NCI-H82 treated with DMSO at 0.1 percent for 48 hours (cell line): ENCODE results near the gene EPOP.

Experiments
- DNase-seq: peaks from one replicate; lab custom pipeline; 2025; ENCODE audit not compliant: unreplicated experiment; lab: John Stamatoyannopoulos, UW

Gene EPOP

GRCh38 chr17:38705803-38706504, 31.2 kb upstream of the EPOP start:
- DNase-seq: peak; percentile 72

- no peak for DNase-seq
Observed at GRCh38 chr17:38705523-38705802, 30.7 kb upstream of the EPOP start.

- DNase-seq: peak; percentile 31
Observed at GRCh38 chr17:38704606-38705522, 30.1 kb upstream of the EPOP start, which contains the start of gene MLLT6. Gene MLLT6, plus strand, starts transcription at chr17:38705273. Its CDS starts 360 bp downstream, at chr17:38705633.

GRCh38 chr17:38703742-38704605, 29.2 kb upstream of the EPOP start:
- peak; percentile 92 for DNase-seq

GRCh38 chr17:38702916-38703741, 28.4 kb upstream of the EPOP start:
- no peak for DNase-seq

DNA sequence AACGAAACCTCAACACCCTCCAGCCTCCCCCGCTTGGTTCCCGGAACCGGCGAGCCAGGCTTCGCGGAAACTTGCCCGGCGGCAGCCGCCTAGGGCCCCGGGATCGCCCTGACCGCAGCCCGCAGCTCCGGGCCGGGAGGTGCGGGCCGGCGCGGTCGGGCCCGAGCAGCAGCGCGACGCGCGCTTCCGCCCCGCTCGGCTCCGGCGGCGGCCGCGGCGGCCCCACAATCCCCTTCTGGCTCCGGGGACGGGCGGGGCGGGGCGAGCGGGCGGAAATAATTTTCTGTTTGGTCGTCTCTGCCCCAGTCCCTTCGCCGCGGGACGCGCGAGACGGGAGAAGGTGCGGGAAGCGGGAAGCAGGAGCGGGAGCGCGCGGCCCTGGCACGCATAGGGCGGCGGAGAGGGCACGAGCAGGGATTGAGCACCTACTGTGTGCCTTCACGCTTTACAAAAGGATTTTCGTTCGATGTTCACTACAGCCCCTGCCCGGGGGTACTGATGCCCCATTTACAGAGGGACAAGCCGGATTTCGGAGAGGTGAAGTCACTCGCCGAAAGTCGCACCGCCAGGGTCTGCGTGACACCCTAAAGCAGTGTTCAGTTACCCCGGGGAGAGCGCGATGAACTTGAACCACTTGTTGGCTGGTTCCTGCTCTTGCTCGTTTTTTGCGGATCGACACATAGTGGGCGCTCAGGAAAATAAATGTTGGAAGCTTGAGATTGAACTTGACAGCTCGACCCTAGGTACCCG, 27.6 kb upstream of the EPOP start:
- peak; percentile 35 for DNase-seq

- no peak for DNase-seq
Observed at GRCh38 chr17:38701504-38702165, 26.9 kb upstream of the EPOP start.

GRCh38 chr17:38698760-38699159, 24.0 kb upstream of the EPOP start:
- DNase-seq: no peak

GRCh38 chr17:38697061-38697820, 22.5 kb upstream of the EPOP start:
- no peak for DNase-seq

- DNase-seq: no peak
Observed at GRCh38 chr17:38693700-38694329, 19.1 kb upstream of the EPOP start.

- DNase-seq: no peak
Observed at GRCh38 chr17:38691154-38691553, 16.4 kb upstream of the EPOP start.

DNA sequence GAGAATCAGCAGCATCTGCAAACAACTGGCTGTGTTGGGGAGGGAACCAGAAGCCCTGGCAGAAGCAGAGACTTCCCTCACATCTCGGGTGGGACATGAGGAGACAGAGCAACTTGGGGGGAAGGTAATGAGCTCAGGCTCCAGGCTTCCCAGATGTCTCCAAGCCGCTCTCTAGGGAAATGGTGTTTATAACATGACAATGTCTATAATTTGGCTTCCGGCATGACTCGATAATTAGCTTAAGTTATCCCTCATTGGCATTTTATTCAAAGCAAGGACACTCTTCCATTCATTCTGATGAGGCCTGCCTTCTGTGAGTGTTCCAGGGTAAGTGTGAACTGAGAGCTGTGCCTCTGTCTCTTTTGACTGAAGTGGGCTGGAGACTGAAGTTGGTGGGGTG, 15.6 kb upstream of the EPOP start:
- DNase-seq: no peak

- no peak for DNase-seq
Observed at GRCh38 chr17:38687286-38687685, 12.5 kb upstream of the EPOP start.

DNA sequence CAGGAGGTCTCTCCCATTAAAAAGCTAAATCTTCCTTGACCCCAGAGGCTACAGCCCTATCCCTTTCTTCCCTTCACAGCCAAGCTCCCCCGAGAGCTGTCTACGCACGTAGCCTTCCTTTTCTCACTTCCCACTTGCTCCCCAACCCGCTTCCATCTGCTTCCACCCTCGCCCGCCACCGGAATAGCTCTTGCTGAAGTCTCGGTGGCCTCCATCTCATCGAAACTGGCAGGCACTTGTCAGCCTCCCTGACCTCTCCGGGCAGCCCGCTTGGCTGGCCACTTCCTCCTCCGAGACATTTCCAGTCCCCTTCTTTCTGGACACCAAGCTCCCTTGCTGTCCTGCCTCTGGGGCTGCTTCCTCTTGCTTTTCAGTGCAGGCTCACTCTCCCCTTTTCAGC, 10.7 kb upstream of the EPOP start:
- no peak for DNase-seq

GRCh38 chr17:38681096-38681495, 6.3 kb upstream of the EPOP start:
- no peak for DNase-seq

DNA sequence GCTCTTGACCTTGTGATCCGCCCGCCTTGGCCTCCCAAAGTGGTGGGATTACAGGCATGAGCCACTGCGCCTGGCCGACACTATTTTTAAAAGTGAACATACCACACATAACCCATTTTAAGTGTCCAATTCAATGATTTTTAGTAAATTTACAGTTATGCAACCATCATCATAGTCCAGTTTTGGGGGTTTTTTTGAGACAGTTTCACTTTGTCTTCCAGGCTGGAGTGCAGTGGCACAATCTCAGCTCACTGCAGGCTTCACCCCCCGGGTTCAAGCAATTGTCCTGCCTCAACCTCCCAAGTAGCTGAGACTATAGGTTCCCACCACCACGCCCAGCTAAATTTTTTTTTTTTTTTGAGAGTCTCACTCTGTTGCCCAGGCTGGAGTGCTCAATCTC, 3.1 kb upstream of the EPOP start:
- no peak for DNase-seq

- peak; percentile 63 for DNase-seq
Observed at GRCh38 chr17:38676706-38677504, 2.1 kb upstream of the EPOP start.
